Cardiac septum (tissue), 1 donor: ENCODE measurements around the gene CD99. TPM values are rescaled to one million over a fixed set of nuclear protein-coding genes. Genes with fewer than 3 reads are reported as not detected.
"Not testable (repeated sequence)": the region's sequence is repeated elsewhere in the genome, so short reads cannot be mapped to it uniquely, and the experiment has no call there.

Experiments used
- DNase-seq: peaks from one replicate; pipeline ENCODE4 v3.0.0-alpha.2; 2020; ENCODE audit warnings: low spot score
- intact Hi-C: fragments of 100-400 bp; cut with DNase I; formaldehyde crosslinking; loops from one replicate; pipeline ENCODE4 v1.14.0; 2022
- total RNA-seq: library from RNA; stranded (reverse); fragmentation: NEBNext Ultra II Directional; extraction: Animal tissue kit (Norgen Biotek cat#: 25700); gene quantifications from one replicate; pipeline ENCODE4 v1.2.1, GENCODE V29; 2021
- donor health status: DM: no; HTN: no; CAD: no.

The CD99 gene
- total RNA-seq, 1 donor from 2014 or later = 327 TPM

DNA sequence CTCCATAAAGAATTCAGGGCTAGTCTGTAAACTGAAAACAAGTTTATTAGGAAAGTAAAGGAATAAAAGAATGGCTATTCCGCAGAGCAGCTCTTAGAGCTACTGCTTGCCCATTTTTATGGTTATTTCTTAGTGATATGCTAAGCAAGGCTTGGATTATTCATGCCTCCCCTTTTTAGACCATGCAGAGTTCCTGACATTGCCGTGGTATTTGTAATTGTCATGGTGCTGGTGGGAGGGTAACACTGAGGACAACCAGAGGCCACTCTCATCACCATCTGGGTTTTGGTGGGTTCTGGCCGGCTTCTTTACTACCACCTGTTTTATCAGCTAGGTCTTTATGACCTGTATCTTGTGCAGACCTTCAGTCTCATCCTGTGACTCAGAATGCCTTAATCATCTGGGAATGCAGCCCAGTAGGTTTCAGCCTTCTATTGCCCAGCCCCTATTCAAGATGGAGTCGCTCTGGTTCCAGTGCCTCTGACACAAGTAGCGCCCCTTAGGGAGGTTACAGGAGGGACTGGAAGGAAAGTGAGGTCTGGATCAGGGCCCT, 64.1 kb downstream of the CD99 start:
- DNase-seq, intact Hi-C loops: not testable (repeated sequence)

GRCh38 chrX:2756548-2756947, 65.5 kb downstream of the CD99 start:
- intact Hi-C loops = no loop called here
- no peak for DNase-seq

GRCh38 chrX:2761246-2761645, 70.2 kb downstream of the CD99 start:
- intact Hi-C loops = no loop called here

GRCh38 chrX:2762671-2763070, 71.6 kb downstream of the CD99 start:
- DNase-seq, intact Hi-C loops: not testable (repeated sequence)

More at GRCh38 chrX:2761246-2761645, 70.2 kb downstream of the CD99 start:
- DNase-seq = no peak

GRCh38 chrX:2764766-2765548, 73.9 kb downstream of the CD99 start:
- intact Hi-C loops, DNase-seq: not testable (repeated sequence)

DNA sequence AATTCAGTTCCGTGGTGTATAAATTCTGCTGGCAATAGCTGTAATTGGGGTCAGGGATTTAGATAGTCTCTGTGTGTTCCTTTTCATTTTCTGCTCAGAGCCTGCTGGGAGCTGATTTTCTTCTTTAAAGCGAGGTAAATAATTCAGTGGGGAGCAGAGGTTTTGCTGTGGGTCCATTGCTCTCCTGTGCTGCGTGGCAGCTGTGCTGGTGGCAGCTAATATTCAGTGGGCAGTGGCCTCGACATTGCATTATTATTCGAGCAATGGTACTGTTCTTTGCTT, 74.4 kb downstream of the CD99 start:
- intact Hi-C loops = no loop called here
- no peak for DNase-seq

DNA sequence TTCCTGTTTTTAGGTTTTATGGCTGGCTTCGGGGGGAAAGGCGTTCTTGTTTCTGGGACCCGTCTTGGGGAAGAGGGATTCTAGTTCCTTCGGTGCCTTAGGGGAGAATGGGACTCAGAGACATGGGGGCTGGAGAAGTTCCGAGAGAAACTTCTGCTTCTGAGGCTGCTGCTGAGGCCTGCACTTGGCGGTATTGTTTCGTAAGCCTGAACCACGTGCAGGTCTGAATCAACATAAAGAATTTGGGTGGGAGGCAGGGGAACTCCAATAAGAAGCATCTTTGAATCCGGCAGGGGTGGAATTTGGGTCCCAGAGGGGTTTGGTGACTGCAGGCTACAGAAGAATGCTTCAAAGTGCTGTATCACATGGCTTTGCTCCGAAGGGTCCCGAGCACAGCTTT, 75.8 kb downstream of the CD99 start:
- no peak for DNase-seq
- intact Hi-C loops = no loop called here

- intact Hi-C loops = no loop called here
- no peak for DNase-seq
These were observed 76.7 kb downstream of the CD99 start for GRCh38 chrX:2767631-2768455.

DNA sequence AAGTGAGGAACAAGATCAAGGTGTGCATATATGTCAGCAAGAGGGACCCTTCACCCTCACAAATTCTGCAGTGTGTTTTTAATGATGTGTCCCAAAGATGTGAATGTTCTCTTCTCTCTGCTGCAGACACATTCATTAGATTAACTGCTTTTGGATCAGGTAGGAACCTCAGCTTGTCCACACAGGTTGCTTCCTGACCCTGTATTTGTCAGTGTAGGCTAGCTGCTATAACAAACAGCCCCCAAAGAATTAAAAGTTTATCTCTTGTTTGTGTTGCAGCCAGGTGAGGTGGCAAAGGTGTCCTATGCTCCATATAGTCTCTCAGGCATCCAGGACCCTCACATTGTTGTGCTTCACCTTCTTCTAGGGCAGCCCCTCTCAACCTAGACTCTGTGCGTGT, 78.5 kb downstream of the CD99 start:
- no peak for DNase-seq
- intact Hi-C loops = no loop called here

GRCh38 chrX:2773166-2774055, 82.3 kb downstream of the CD99 start:
- DNase-seq, intact Hi-C loops: not testable (repeated sequence)

- intact Hi-C loops = no loop called here
- DNase-seq = no peak
These were observed 83.0 kb downstream of the CD99 start for GRCh38 chrX:2774057-2774456.

DNA sequence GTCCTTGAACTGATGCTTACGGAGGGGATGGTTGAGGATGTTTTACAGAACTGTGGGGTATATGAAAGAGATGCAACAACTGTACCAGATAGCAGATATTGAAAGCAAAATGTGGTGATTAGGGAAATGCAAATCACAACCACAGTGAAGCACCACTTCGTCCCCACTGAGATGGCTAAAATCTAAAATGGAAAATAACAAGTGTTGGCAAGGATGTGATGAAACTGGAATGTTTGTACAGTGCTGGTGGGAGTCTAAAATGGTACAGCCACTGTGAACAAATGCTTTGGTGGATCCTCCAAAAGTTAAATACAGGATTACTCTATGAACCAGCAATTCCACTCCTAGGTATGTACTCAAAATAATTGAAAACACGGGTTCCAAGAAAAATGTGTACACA, 83.7 kb downstream of the CD99 start:
- DNase-seq = no peak
- intact Hi-C loops = no loop called here

GRCh38 chrX:2780472-2781225, 89.6 kb downstream of the CD99 start:
- intact Hi-C loops, DNase-seq: not testable (repeated sequence)

DNA sequence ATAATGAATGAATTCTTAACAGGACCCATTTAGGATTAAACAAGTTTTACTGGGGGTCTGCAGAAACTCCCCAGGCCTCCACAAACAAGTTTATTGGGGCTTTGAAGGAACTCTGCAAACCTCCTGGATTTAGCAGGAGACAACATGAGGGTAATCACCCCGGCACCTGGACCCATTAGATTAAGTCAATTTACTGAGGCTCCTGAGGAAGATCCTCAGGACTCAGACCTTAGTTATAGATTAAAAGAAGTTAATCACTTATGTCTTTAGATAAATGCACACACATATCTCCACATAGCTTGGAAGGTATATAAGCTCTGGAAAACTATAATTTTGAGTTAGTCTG, 90.1 kb downstream of the CD99 start:
- intact Hi-C loops = no loop called here

GRCh38 chrX:2781698-2782097, 90.6 kb downstream of the CD99 start:
- no peak for DNase-seq
- intact Hi-C loops = no loop called here

More for the DNA sequence above, 90.1 kb downstream of the CD99 start:
- DNase-seq = no peak

GRCh38 chrX:2782171-2782570, 91.1 kb downstream of the CD99 start:
- DNase-seq = no peak
- intact Hi-C loops = no loop called here

DNA sequence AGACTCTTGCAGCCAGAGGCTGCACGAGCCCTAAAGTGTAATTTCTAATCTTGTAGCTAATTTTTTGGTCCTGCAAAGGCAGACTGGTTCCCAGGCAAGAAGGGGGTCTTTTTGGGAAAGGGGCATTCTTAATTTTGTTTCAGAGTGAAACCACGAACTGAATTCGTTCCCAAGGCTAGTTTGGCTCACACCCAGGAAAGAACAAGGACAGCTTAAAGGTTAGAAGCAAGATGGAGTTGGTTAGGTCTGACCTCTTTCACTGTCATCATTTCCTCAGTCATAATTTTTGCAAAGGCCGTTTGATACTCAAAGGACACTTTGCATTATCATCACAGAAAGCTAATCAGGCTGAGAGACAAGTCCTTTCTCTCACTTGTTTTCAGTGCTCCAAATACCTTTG, 91.7 kb downstream of the CD99 start:
- intact Hi-C loops = no loop called here
- no peak for DNase-seq

DNA sequence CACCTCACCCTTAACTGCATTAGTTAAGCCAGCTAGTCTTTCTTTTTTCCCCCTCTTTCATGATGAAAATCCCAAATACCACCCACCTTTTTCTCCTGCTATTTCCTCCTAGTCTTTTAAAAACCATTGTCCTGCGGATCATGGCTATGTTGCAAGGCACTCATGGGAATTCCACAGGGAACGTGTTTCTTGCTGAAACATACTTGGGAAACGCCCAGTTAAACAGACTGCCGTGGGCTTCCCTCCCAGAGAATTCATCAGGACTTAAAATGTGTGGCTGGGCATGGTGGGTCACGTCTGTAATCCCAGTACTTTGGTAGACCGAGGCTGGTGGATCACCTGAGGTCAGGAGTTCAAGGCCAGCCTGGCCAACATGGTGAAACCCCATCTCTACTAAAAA, 92.9 kb downstream of the CD99 start:
- intact Hi-C loops = no loop called here
- DNase-seq = no peak

- no peak for DNase-seq
- intact Hi-C loops = no loop called here
These were observed 94.4 kb downstream of the CD99 start for GRCh38 chrX:2785538-2785937.
